Esophagus muscularis mucosa (tissue), 4 donors: ENCODE results near the gene MAGI2.

Source experiments
- EP300 ChIP-seq: sonication (generic); formaldehyde crosslinking; IDR thresholded peaks from one replicate; pipeline ENCODE4 v1.6.1; 2017; ENCODE audit warnings: antibody characterized with exemption
- POLR2A ChIP-seq: fragments of 450-650 bp; IDR thresholded peaks from one replicate; pipeline ENCODE4 v1.6.1; 2017; ENCODE audit warnings: antibody characterized with exemption, moderate library complexity, mild to moderate bottlenecking, low read depth
- POLR2AphosphoS5 ChIP-seq, 2 donors: sonication (generic); formaldehyde crosslinking; IDR thresholded peaks; one replicate each; pipeline ENCODE4 v1.6.1; 2017; ENCODE audit warnings: antibody characterized with exemption in 2 of 2
- TF ChIP-seq, protein P1 (sequence below), 3 experiments: fragments of 200-600 bp in 2 of 3; fragments of 450-650 bp in 1 of 3; sonication (generic) in 2 of 3; IDR thresholded peaks; one replicate each; pipeline ENCODE4 v1.5.1; 2017 to 2019; ENCODE audit warnings: antibody characterized with exemption in 3 of 3, mild to moderate bottlenecking in 2 of 3, moderate library complexity in 1 of 3

DNA sequence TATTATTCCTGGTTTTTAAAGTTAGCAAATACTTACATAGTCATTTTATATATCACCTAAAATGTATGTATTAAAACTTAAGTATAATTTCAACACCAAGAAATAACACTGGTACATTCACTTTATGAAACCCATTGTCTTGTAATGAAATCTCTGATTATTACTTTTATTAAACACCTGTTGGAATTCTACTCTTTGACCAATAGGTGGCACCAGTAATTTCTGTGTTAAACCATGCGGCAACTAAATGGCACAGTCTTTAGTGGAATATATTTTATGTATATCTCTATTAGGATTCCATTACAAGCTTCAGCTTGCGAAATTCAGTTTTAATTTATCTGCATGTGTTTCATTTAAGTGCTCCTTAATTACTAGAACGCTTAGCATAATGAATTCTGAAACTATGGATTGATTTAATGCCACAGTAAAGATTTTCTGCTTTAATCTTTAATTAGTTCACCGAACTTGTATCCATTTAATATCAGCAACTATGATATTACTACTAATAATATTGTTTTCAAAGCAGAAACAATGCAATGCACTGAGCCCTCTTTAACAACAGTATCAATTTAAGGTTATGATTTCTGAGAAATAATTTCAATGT, 181.3 kb downstream of the MAGI2 start:
- TF ChIP-seq POLR2AphosphoS5 (IDR thresholded peaks at IDR 0.05) = no peak
- TF ChIP-seq POLR2A = no peak
- TF ChIP-seq, protein P1, sequence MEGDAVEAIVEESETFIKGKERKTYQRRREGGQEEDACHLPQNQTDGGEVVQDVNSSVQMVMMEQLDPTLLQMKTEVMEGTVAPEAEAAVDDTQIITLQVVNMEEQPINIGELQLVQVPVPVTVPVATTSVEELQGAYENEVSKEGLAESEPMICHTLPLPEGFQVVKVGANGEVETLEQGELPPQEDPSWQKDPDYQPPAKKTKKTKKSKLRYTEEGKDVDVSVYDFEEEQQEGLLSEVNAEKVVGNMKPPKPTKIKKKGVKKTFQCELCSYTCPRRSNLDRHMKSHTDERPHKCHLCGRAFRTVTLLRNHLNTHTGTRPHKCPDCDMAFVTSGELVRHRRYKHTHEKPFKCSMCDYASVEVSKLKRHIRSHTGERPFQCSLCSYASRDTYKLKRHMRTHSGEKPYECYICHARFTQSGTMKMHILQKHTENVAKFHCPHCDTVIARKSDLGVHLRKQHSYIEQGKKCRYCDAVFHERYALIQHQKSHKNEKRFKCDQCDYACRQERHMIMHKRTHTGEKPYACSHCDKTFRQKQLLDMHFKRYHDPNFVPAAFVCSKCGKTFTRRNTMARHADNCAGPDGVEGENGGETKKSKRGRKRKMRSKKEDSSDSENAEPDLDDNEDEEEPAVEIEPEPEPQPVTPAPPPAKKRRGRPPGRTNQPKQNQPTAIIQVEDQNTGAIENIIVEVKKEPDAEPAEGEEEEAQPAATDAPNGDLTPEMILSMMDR (IDR thresholded peaks at IDR 0.05) = peak; percentile 43 to 72 (median 55)
- no peak for TF ChIP-seq EP300
